Measurements from ENCODE around the gene DNAH6. TPM values are rescaled to one million over a fixed set of nuclear protein-coding genes. Genes with fewer than 3 reads are reported as not detected.

The DNAH6 gene
- polyA plus RNA-seq, 1 donor (not counting 4 experiments of a cell fraction or from before 2014, with no cell fraction given) = 0.05 TPM

DNA sequence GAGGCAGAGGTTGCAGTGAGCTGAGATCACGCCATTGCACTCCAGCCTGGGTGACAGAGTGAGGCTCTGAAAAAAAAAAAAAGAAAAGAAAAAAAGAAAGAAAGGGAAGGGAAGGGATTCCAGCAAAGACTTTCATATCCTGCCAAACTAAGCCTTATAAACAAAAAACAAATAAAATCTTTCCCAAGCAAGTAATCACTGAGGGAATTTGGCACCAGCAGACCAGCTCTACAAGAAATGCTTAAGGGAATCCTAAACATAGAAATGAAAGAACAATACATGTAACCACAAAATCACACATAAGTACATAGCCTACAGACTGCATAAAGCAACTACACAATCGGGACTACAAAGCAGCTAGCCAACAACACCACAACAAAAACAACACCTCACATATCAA lies 285.5 kb downstream of the DNAH6 start:
- no peak for FAIRE-seq
- H2AFZ ChIP-seq (ENCODE audit: control insufficient read depth, low read length) = no peak overlapping the region
- dilution Hi-C loops (cut with MboI; ENCODE audit: extremely low pct_ligation_motif_present, low sequenced_read_pairs) = no loop called here
- H3K4me3 ChIP-seq (ENCODE audit: control insufficient read depth in 2 of 3, extremely low read depth in 1 of 3, insufficient read depth in 2 of 3, low read depth in 1 of 3, low read length in 3 of 3) = no peak overlapping the region
- no peaks in the 10 kb centered on the region for H3K27me3 ChIP-seq (ENCODE audit: control insufficient read depth, extremely low read depth, insufficient read depth, low read length)
- TF ChIP-seq, protein P1, sequence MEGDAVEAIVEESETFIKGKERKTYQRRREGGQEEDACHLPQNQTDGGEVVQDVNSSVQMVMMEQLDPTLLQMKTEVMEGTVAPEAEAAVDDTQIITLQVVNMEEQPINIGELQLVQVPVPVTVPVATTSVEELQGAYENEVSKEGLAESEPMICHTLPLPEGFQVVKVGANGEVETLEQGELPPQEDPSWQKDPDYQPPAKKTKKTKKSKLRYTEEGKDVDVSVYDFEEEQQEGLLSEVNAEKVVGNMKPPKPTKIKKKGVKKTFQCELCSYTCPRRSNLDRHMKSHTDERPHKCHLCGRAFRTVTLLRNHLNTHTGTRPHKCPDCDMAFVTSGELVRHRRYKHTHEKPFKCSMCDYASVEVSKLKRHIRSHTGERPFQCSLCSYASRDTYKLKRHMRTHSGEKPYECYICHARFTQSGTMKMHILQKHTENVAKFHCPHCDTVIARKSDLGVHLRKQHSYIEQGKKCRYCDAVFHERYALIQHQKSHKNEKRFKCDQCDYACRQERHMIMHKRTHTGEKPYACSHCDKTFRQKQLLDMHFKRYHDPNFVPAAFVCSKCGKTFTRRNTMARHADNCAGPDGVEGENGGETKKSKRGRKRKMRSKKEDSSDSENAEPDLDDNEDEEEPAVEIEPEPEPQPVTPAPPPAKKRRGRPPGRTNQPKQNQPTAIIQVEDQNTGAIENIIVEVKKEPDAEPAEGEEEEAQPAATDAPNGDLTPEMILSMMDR (optimal IDR thresholded peaks at IDR 0.05 in 1 of 3, IDR thresholded peaks at IDR 0.05 in 1 of 3, conservative IDR thresholded peaks at IDR 0.05 in 1 of 3; ENCODE audit: extremely low read depth in 1 of 3, insufficient read depth in 2 of 3, low read length in 3 of 3) = no peak
- TF ChIP-seq EZH2 (IDR thresholded peaks at IDR 0.05; ENCODE audit: low read length) = no peak
- no peaks in the 10 kb centered on the region for H3K4me1 ChIP-seq (ENCODE audit: control insufficient read depth, extremely low read depth, insufficient read depth, low read length)
- no peaks in the 10 kb centered on the region for H3K9me1 ChIP-seq (ENCODE audit: control insufficient read depth, extremely low read depth, insufficient read depth, low read length)
- no peaks in the 10 kb centered on the region for H3K36me3 ChIP-seq (ENCODE audit: control insufficient read depth in 2 of 2, extremely low read depth in 1 of 2, insufficient read depth in 2 of 2, low read length in 2 of 2)
- H4K20me1 ChIP-seq (ENCODE audit: control insufficient read depth, extremely low read depth, insufficient read depth, low read length) = no peaks in the 10 kb centered on the region
- no peak for DNase-seq (ENCODE audit: low read depth, low spot score)
- H3K9ac ChIP-seq (ENCODE audit: control insufficient read depth, extremely low read depth, insufficient read depth, low read length) = no peak overlapping the region
- no peak overlapping the region for H3K4me2 ChIP-seq (ENCODE audit: control insufficient read depth, extremely low read depth, insufficient read depth, low read depth, low read length)
- no peaks in the 10 kb centered on the region for H3K79me2 ChIP-seq (ENCODE audit: control insufficient read depth, insufficient read depth, low read length)
- H3K27ac ChIP-seq (ENCODE audit: control insufficient read depth, insufficient read depth, low read length) = no peak overlapping the region
- no peaks in the 10 kb centered on the region for H3K9me3 ChIP-seq (ENCODE audit: control insufficient read depth, low read depth, low read length)

DNA sequence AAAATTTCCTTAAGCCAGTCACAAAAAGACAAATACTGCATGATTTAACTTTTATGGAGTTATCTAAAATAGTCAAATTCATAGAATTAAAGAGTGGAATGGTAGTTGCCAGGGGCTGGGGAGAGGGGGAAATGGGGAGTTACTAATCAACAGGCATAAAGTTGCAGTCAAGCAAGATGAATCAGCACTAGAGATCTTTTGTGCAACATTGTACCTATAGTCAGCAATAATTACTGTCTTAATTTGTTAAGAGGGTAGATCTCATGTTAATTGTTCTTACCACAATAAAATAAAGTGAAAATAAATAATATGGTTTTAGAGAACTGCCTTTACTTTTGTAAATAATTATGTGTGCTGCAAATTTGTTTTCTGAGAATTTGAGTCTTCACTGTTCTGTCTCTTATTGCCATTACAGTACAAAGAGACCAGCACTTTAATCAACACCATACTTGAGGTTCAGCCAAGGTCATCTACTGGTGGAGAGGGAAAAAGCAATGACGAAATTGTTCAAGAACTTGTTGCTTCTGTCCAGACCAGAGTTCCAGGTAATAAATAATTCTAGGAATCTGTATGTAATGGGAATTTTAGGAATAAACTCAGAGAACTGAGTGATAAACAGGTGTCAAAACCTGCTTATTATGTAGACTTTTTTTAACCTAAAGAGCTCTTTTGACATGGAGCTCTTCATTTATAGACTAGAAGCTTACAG lies 289.1 kb downstream of the DNAH6 start:
- DNase-seq (ENCODE audit: low read depth, low spot score) (no peak), FAIRE-seq (no peak)
- Histone ChIP-seq H2AFZ (ENCODE audit: control insufficient read depth, low read length) (no peak overlapping the region), H3K79me2 (ENCODE audit: control insufficient read depth, insufficient read depth, low read length) (no peaks in the 10 kb centered on the region), H3K4me2 (ENCODE audit: control insufficient read depth, extremely low read depth, insufficient read depth, low read depth, low read length) (no peak overlapping the region), H4K20me1 (ENCODE audit: control insufficient read depth, extremely low read depth, insufficient read depth, low read length) (no peaks in the 10 kb centered on the region), H3K9ac (ENCODE audit: control insufficient read depth, extremely low read depth, insufficient read depth, low read length) (no peak overlapping the region), H3K27me3 (ENCODE audit: control insufficient read depth, extremely low read depth, insufficient read depth, low read length) (no peaks in the 10 kb centered on the region), H3K9me3 (ENCODE audit: control insufficient read depth, low read depth, low read length) (no peaks in the 10 kb centered on the region), H3K4me3 (ENCODE audit: control insufficient read depth in 2 of 3, extremely low read depth in 1 of 3, insufficient read depth in 2 of 3, low read depth in 1 of 3, low read length in 3 of 3) (no peak overlapping the region), H3K9me1 (ENCODE audit: control insufficient read depth, extremely low read depth, insufficient read depth, low read length) (no peaks in the 10 kb centered on the region), H3K4me1 (ENCODE audit: control insufficient read depth, extremely low read depth, insufficient read depth, low read length) (no peaks in the 10 kb centered on the region), H3K36me3 (ENCODE audit: control insufficient read depth in 2 of 2, extremely low read depth in 1 of 2, insufficient read depth in 2 of 2, low read length in 2 of 2) (no peaks in the 10 kb centered on the region), H3K27ac (ENCODE audit: control insufficient read depth, insufficient read depth, low read length) (no peak overlapping the region)
- TF ChIP-seq, protein P1 (optimal IDR thresholded peaks at IDR 0.05 in 1 of 3, IDR thresholded peaks at IDR 0.05 in 1 of 3, conservative IDR thresholded peaks at IDR 0.05 in 1 of 3; ENCODE audit: extremely low read depth in 1 of 3, insufficient read depth in 2 of 3, low read length in 3 of 3) = no peak
- no peak for TF ChIP-seq EZH2 (IDR thresholded peaks at IDR 0.05; ENCODE audit: low read length)
- dilution Hi-C loops (cut with MboI; ENCODE audit: extremely low pct_ligation_motif_present, low sequenced_read_pairs) = loop anchor here (5.0 kb wide), 1 partner anchor 72 kb away; no protein-coding TSS in a partner anchor
